Progenitor cell of endocrine pancreas (in vitro differentiated cells): Measurements from ENCODE around the gene ECI1. TPM values are rescaled to one million over a fixed set of nuclear protein-coding genes. Genes with fewer than 3 reads are reported as not detected.

Experiments used
- DNase-seq: peaks from one replicate; pipeline ENCODE4 v3.0.0; 2021; ENCODE audit warnings: low spot score; ENCODE audit not compliant: unreplicated experiment
- H3K27ac Mint-ChIP-seq: 2 replicates; pipeline ENCODE4 v1.8.0; 2021; ENCODE audit warnings: mild to moderate bottlenecking, moderate library complexity, mixed read lengths
- H3K27me3 Mint-ChIP-seq: 2 replicates; pipeline ENCODE4 v1.8.0; 2021; ENCODE audit warnings: mixed read lengths
- H3K36me3 Mint-ChIP-seq: 2 replicates; pipeline ENCODE4 v1.8.0; 2022; ENCODE audit warnings: mixed read lengths; ENCODE audit not compliant: insufficient read depth
- H3K4me1 Mint-ChIP-seq: 2 replicates; pipeline ENCODE4 v1.8.0; 2021; ENCODE audit warnings: low read depth, mixed read lengths
- H3K4me3 Mint-ChIP-seq: 2 replicates; pipeline ENCODE4 v1.8.0; 2021; ENCODE audit warnings: low read depth, mild to moderate bottlenecking, moderate library complexity, mixed read lengths
- H3K9me3 Mint-ChIP-seq: 2 replicates; pipeline ENCODE4 v1.8.0; 2021; ENCODE audit warnings: low read depth, mixed read lengths
- CTCF ChIP-seq: fragments of 200-600 bp; sonication (generic); IDR thresholded peaks from one replicate; pipeline ENCODE4 v1.5.0; 2021; ENCODE audit warnings: antibody characterized with exemption, mild to moderate bottlenecking; ENCODE audit not compliant: unreplicated experiment
- total RNA-seq: library from RNA; stranded (reverse); gene quantifications from 2 replicates; pipeline ENCODE4 v1.2.1, GENCODE V29; 2021

Gene ECI1
- total RNA-seq, 1 donor from 2014 or later, result 72.6 TPM

- DNase-seq, result no peak
Observed at GRCh38 chr16:2234813-2235170, 16.6 kb downstream of the ECI1 start.

GRCh38 chr16:2233872-2234812 lies 17.2 kb downstream of the ECI1 start:
- Mint-ChIP-seq H3K27ac (no peak overlapping the region), H3K4me3 (no peak overlapping the region), H3K9me3 (no peaks in the 10 kb centered on the region), H3K36me3 (peaks cover 6% of the 10 kb centered on the region), H3K4me1 (no peaks in the 10 kb centered on the region), H3K27me3 (peaks cover 5% of the 10 kb centered on the region)
- no peak for DNase-seq
- TF ChIP-seq CTCF, result no peak

More at GRCh38 chr16:2234813-2235170, 16.6 kb downstream of the ECI1 start:
- no peaks in the 10 kb centered on the region for H3K4me1 Mint-ChIP-seq
- H3K9me3 Mint-ChIP-seq, result no peaks in the 10 kb centered on the region
- no peak for TF ChIP-seq CTCF
- H3K27me3 Mint-ChIP-seq, result peaks cover 5% of the 10 kb centered on the region
- no peak overlapping the region for H3K4me3 Mint-ChIP-seq
- H3K27ac Mint-ChIP-seq, result no peak overlapping the region
- H3K36me3 Mint-ChIP-seq, result peaks cover 11% of the 10 kb centered on the region

- Mint-ChIP-seq H3K36me3 (peaks cover 6% of the 10 kb centered on the region), H3K9me3 (no peaks in the 10 kb centered on the region), H3K27ac (no peak overlapping the region), H3K27me3 (peaks cover 5% of the 10 kb centered on the region), H3K4me3 (no peak overlapping the region), H3K4me1 (no peaks in the 10 kb centered on the region)
- no peak for TF ChIP-seq CTCF
- DNase-seq, result no peak
Observed at GRCh38 chr16:2233046-2233775, 18.2 kb downstream of the ECI1 start.

GRCh38 chr16:2232094-2232990 lies 19.0 kb downstream of the ECI1 start:
- H3K9me3 Mint-ChIP-seq, result no peaks in the 10 kb centered on the region
- no peak for DNase-seq
- H3K4me3 Mint-ChIP-seq, result no peak overlapping the region
- H3K27me3 Mint-ChIP-seq, result peaks cover 3% of the 10 kb centered on the region
- peaks cover 6% of the 10 kb centered on the region for H3K36me3 Mint-ChIP-seq
- H3K27ac Mint-ChIP-seq, result no peak overlapping the region
- no peaks in the 10 kb centered on the region for H3K4me1 Mint-ChIP-seq
- TF ChIP-seq CTCF, result no peak
